PFSK-1 (cell line): Measurements from ENCODE around the gene RAX2.

Source experiments
- POLR2AphosphoS5 ChIP-seq: IDR thresholded peaks from 2 replicates; pipeline ENCODE4 v1.6.1; 2012; ENCODE audit warnings: low read depth, mild to moderate bottlenecking, control low read depth, low read length, moderate library complexity
- SIN3A ChIP-seq: IDR thresholded peaks from 2 replicates; pipeline ENCODE4 v1.6.1; 2012; ENCODE audit warnings: mild to moderate bottlenecking, low read length, moderate library complexity, borderline replicate concordance; ENCODE audit not compliant: insufficient read depth
- TAF1 ChIP-seq: IDR thresholded peaks from 2 replicates; pipeline ENCODE4 v1.6.1; 2012; ENCODE audit warnings: low read length, control low read depth, borderline replicate concordance; ENCODE audit not compliant: insufficient read depth
- TF ChIP-seq, protein P1 (sequence below), 2 experiments: IDR thresholded peaks; 2 replicates each; pipeline versions ENCODE4 v1.6.1 to v1.8.0; 2011 to 2012; ENCODE audit warnings: low read depth in 2 of 2, low read length in 2 of 2, control low read depth in 1 of 2, inconsistent platforms in 1 of 2, mild to moderate bottlenecking in 1 of 2, moderate library complexity in 1 of 2; ENCODE audit not compliant: insufficient read depth in 1 of 2

DNA sequence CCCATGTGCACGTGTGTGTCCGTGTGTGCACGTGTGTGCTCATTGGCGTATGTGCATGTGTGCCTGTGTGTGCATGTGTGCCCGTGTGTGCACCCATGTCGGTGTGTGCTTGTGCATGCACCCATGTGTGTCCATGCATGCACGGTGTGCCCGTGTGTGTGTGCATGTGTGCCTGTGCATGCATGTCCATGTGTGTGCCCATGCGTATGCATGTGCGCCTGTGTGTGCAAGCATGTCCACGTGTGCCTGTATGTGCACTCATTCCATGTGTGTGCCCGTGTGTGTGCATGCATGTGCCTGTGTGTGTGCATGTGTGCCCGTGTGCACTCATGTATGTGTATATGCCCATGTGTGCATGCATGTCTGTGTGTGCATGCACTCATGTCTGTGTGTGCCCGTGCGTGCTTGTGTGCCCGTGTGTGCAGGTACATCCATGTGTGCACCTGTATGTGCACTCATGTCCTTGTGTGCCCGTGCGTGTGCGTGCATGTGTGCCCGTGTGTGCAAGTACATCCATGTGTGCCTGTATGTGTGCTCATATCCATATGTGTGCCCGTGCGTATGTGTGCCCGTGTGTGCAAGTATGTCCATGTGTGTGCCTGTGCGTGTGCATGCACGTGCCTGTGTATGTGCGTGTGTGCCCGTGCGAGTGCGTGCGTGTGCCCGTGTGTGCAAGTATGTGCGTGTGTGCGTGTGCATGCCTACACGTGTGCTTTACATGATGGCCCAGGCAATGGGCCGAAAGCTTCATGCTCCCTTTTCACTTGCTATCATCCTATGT lies 35.7 kb upstream of the RAX2 start:
- TF ChIP-seq SIN3A, result no peak
- TF ChIP-seq TAF1, result no peak
- TF ChIP-seq, protein P1, sequence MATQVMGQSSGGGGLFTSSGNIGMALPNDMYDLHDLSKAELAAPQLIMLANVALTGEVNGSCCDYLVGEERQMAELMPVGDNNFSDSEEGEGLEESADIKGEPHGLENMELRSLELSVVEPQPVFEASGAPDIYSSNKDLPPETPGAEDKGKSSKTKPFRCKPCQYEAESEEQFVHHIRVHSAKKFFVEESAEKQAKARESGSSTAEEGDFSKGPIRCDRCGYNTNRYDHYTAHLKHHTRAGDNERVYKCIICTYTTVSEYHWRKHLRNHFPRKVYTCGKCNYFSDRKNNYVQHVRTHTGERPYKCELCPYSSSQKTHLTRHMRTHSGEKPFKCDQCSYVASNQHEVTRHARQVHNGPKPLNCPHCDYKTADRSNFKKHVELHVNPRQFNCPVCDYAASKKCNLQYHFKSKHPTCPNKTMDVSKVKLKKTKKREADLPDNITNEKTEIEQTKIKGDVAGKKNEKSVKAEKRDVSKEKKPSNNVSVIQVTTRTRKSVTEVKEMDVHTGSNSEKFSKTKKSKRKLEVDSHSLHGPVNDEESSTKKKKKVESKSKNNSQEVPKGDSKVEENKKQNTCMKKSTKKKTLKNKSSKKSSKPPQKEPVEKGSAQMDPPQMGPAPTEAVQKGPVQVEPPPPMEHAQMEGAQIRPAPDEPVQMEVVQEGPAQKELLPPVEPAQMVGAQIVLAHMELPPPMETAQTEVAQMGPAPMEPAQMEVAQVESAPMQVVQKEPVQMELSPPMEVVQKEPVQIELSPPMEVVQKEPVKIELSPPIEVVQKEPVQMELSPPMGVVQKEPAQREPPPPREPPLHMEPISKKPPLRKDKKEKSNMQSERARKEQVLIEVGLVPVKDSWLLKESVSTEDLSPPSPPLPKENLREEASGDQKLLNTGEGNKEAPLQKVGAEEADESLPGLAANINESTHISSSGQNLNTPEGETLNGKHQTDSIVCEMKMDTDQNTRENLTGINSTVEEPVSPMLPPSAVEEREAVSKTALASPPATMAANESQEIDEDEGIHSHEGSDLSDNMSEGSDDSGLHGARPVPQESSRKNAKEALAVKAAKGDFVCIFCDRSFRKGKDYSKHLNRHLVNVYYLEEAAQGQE (IDR thresholded peaks at IDR 0.05; ENCODE audit: insufficient read depth in 1 of 2, low read depth in 2 of 2, low read length in 2 of 2), result no peak
- no peak for TF ChIP-seq POLR2AphosphoS5
